Stimulated activated memory B cell treated with anti-CD40 and anti-IgM and Interleukin-4, amounts not matched to agents 10 μg/mL and 1 μg/mL and 100 μg/mL, for 72 hours (primary cell): ENCODE data around the gene COPS7A.

Source experiments
- ATAC-seq: fragments of 150-1000 bp; cut with Tn5 transposase; 2 replicates; pipeline ENCODE4 v1.10.0; 2021
- H3K27ac Mint-ChIP-seq: one replicate; pipeline ENCODE4 v1.8.0; 2022; ENCODE audit warnings: mild to moderate bottlenecking, mixed read lengths
- H3K27me3 Mint-ChIP-seq: one replicate; pipeline ENCODE4 v1.8.0; 2022; ENCODE audit warnings: mixed read lengths
- H3K36me3 Mint-ChIP-seq: one replicate; pipeline ENCODE4 v1.8.0; 2022; ENCODE audit warnings: mixed read lengths
- H3K4me1 Mint-ChIP-seq: one replicate; pipeline ENCODE4 v1.8.0; 2022; ENCODE audit warnings: mixed read lengths
- H3K4me3 Mint-ChIP-seq: one replicate; pipeline ENCODE4 v1.8.0; 2022; ENCODE audit warnings: mild to moderate bottlenecking, moderate library complexity, mixed read lengths
- H3K9me3 Mint-ChIP-seq: one replicate; pipeline ENCODE4 v1.8.0; 2022; ENCODE audit warnings: mixed read lengths

The COPS7A gene

GRCh38 chr12:6769666-6770065 lies 45.8 kb downstream of the COPS7A start:
- Mint-ChIP-seq H3K4me3 (no peak overlapping the region), H3K27me3 (peaks cover 89% of the 10 kb centered on the region), H3K4me1 (peaks cover 53% of the 10 kb centered on the region), H3K9me3 (no peaks in the 10 kb centered on the region), H3K36me3 (no peaks in the 10 kb centered on the region), H3K27ac (no peak overlapping the region)
- ATAC-seq, result no peak

- H3K4me1 Mint-ChIP-seq, result peaks cover 53% of the 10 kb centered on the region
- H3K27ac Mint-ChIP-seq, result no peak overlapping the region
Measured at GRCh38 chr12:6770094-6770493, 46.2 kb downstream of the COPS7A start.

GRCh38 chr12:6770600-6770999 lies 46.8 kb downstream of the COPS7A start:
- Mint-ChIP-seq H3K4me3 (no peak overlapping the region), H3K27me3 (peaks cover 89% of the 10 kb centered on the region), H3K4me1 (peaks cover 53% of the 10 kb centered on the region), H3K27ac (no peak overlapping the region), H3K36me3 (no peaks in the 10 kb centered on the region), H3K9me3 (no peaks in the 10 kb centered on the region)
- ATAC-seq, result no peak

More at GRCh38 chr12:6770094-6770493, 46.2 kb downstream of the COPS7A start:
- H3K9me3 Mint-ChIP-seq, result no peaks in the 10 kb centered on the region
- H3K4me3 Mint-ChIP-seq, result no peak overlapping the region
- H3K27me3 Mint-ChIP-seq, result peaks cover 89% of the 10 kb centered on the region
- no peak for ATAC-seq
- H3K36me3 Mint-ChIP-seq, result no peaks in the 10 kb centered on the region

GRCh38 chr12:6771091-6771495 lies 47.2 kb downstream of the COPS7A start:
- H3K4me1 Mint-ChIP-seq, result peaks cover 54% of the 10 kb centered on the region
- no peak for ATAC-seq
- peaks cover 91% of the 10 kb centered on the region for H3K27me3 Mint-ChIP-seq
- H3K4me3 Mint-ChIP-seq, result no peak overlapping the region
- no peak overlapping the region for H3K27ac Mint-ChIP-seq
- no peaks in the 10 kb centered on the region for H3K9me3 Mint-ChIP-seq
- no peaks in the 10 kb centered on the region for H3K36me3 Mint-ChIP-seq

GRCh38 chr12:6771509-6772330 lies 47.9 kb downstream of the COPS7A start:
- H3K27me3 Mint-ChIP-seq, result peaks cover 97% of the 10 kb centered on the region
- H3K27ac Mint-ChIP-seq, result no peak overlapping the region
- ATAC-seq, result no peak
- H3K36me3 Mint-ChIP-seq, result no peaks in the 10 kb centered on the region
- no peaks in the 10 kb centered on the region for H3K9me3 Mint-ChIP-seq
- peak overlapping the region; percentile 24 for H3K4me3 Mint-ChIP-seq
- H3K4me1 Mint-ChIP-seq, result peaks cover 58% of the 10 kb centered on the region

- H3K9me3 Mint-ChIP-seq, result no peaks in the 10 kb centered on the region
- H3K4me3 Mint-ChIP-seq, result peak within 1 kb of the TSS; percentile 24
- no peak within 1 kb of the TSS for H3K27ac Mint-ChIP-seq
- H3K36me3 Mint-ChIP-seq, result no peaks in the 10 kb centered on the region
- H3K4me1 Mint-ChIP-seq, result peaks cover 53% of the 10 kb centered on the region
- H3K27me3 Mint-ChIP-seq, result peaks cover 98% of the 10 kb centered on the region
- ATAC-seq, result peak; percentile 38
Measured at GRCh38 chr12:6772331-6772695, 48.5 kb downstream of the COPS7A start, which contains the start of gene LAG3. Gene LAG3, plus strand, starts transcription at chr12:6772520. Its CDS starts 333 bp downstream, at chr12:6772853.

GRCh38 chr12:6772726-6773589 lies 49.1 kb downstream of the COPS7A start:
- no peak overlapping the region for H3K4me3 Mint-ChIP-seq
- peaks cover 98% of the 10 kb centered on the region for H3K27me3 Mint-ChIP-seq
- peaks cover 47% of the 10 kb centered on the region for H3K4me1 Mint-ChIP-seq
- no peaks in the 10 kb centered on the region for H3K36me3 Mint-ChIP-seq
- no peaks in the 10 kb centered on the region for H3K9me3 Mint-ChIP-seq
- no peak for ATAC-seq
- no peak overlapping the region for H3K27ac Mint-ChIP-seq

- H3K4me3 Mint-ChIP-seq, result no peak overlapping the region
- ATAC-seq, result no peak
- H3K4me1 Mint-ChIP-seq, result peaks cover 55% of the 10 kb centered on the region
- peaks cover 98% of the 10 kb centered on the region for H3K27me3 Mint-ChIP-seq
- H3K27ac Mint-ChIP-seq, result no peak overlapping the region
- H3K36me3 Mint-ChIP-seq, result no peaks in the 10 kb centered on the region
- H3K9me3 Mint-ChIP-seq, result no peaks in the 10 kb centered on the region
Measured at GRCh38 chr12:6773590-6774351, 49.9 kb downstream of the COPS7A start.

- ATAC-seq, result no peak
- H3K4me3 Mint-ChIP-seq, result no peak overlapping the region
- peaks cover 63% of the 10 kb centered on the region for H3K4me1 Mint-ChIP-seq
- H3K27ac Mint-ChIP-seq, result no peak overlapping the region
- H3K27me3 Mint-ChIP-seq, result peaks cover 92% of the 10 kb centered on the region
- no peaks in the 10 kb centered on the region for H3K36me3 Mint-ChIP-seq
- H3K9me3 Mint-ChIP-seq, result no peaks in the 10 kb centered on the region
Measured at GRCh38 chr12:6774499-6775062, 50.7 kb downstream of the COPS7A start.

- H3K9me3 Mint-ChIP-seq, result no peaks in the 10 kb centered on the region
- no peaks in the 10 kb centered on the region for H3K36me3 Mint-ChIP-seq
- peaks cover 83% of the 10 kb centered on the region for H3K27me3 Mint-ChIP-seq
Measured at GRCh38 chr12:6775185-6776174, 51.6 kb downstream of the COPS7A start.

GRCh38 chr12:6777386-6777785 lies 53.5 kb downstream of the COPS7A start:
- Mint-ChIP-seq H3K36me3 (no peaks in the 10 kb centered on the region), H3K27ac (no peak overlapping the region), H3K9me3 (no peaks in the 10 kb centered on the region), H3K4me1 (peaks cover 63% of the 10 kb centered on the region), H3K4me3 (no peak overlapping the region), H3K27me3 (peaks cover 64% of the 10 kb centered on the region)
- ATAC-seq, result no peak

More at GRCh38 chr12:6775185-6776174, 51.6 kb downstream of the COPS7A start:
- Mint-ChIP-seq H3K4me3 (no peak overlapping the region), H3K27ac (no peak overlapping the region), H3K4me1 (peaks cover 68% of the 10 kb centered on the region)
- no peak for ATAC-seq

- H3K4me1 Mint-ChIP-seq, result peaks cover 57% of the 10 kb centered on the region
- no peaks in the 10 kb centered on the region for H3K36me3 Mint-ChIP-seq
- H3K4me3 Mint-ChIP-seq, result peak overlapping the region; percentile 70
- peaks cover 58% of the 10 kb centered on the region for H3K27me3 Mint-ChIP-seq
- H3K27ac Mint-ChIP-seq, result peak overlapping the region; percentile 63
- ATAC-seq, result no peak
- H3K9me3 Mint-ChIP-seq, result no peaks in the 10 kb centered on the region
Measured at GRCh38 chr12:6778217-6778573, 54.3 kb downstream of the COPS7A start.

- Mint-ChIP-seq H3K4me1 (peaks cover 60% of the 10 kb centered on the region), H3K4me3 (peak overlapping the region; percentile 70), H3K36me3 (no peaks in the 10 kb centered on the region), H3K27ac (peak overlapping the region; percentile 63), H3K27me3 (peaks cover 51% of the 10 kb centered on the region), H3K9me3 (no peaks in the 10 kb centered on the region)
- peak; percentile 90 for ATAC-seq
Measured at GRCh38 chr12:6778574-6779550, 55.0 kb downstream of the COPS7A start.
